Globus pallidus (tissue), 1 donor: ENCODE data around the gene FLNA.
"Not testable (repeated sequence)": the region's sequence is repeated elsewhere in the genome, so short reads cannot be mapped to it uniquely, and the experiment has no call there.

Source experiments
- DNase-seq: peaks from one replicate; pipeline ENCODE4 v3.0.0-alpha.2; 2015; ENCODE audit warnings: low spot score

The FLNA gene

GRCh38 chrX:154360155-154360713, 14.2 kb downstream of the FLNA start:
- DNase-seq = no peak

DNA sequence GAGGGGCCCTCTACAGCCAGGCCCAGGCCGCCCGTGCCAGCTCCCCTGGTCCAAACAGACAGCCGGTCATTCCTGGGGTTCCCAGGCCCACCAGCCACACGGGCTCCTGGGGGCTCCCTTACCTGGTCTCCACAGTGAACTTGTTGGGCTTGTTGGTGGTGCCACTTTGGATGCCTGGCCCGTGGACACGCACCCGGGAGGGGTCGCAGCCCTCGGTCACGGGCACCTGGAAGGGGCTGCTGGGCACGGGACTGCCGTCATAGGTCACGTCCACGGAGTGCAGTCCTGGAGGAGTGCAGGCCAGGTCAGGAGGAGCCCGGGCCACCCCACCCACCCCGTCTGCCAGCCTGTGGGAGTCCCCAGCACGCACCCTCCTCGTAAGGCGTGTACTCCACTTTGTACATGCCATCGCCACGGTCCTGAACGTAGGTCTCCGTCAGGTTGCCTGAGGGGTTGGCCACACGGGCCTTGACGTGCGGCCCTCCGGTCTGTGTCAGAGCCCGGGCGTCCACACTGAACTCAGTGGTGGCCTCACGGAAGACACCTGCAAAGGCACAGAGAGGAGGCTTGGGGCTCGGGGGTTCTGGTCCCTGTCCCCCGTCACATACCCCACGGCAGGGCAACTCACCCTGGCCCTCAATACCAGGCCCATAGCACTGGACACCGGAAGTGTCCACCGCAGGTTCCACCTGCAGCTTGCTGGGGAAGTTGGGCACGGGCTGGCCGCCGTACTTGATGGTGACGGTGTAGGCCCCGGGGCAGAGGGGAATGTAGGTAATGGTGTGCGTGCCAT, 14.9 kb downstream of the FLNA start:
- DNase-seq = no peak

DNA sequence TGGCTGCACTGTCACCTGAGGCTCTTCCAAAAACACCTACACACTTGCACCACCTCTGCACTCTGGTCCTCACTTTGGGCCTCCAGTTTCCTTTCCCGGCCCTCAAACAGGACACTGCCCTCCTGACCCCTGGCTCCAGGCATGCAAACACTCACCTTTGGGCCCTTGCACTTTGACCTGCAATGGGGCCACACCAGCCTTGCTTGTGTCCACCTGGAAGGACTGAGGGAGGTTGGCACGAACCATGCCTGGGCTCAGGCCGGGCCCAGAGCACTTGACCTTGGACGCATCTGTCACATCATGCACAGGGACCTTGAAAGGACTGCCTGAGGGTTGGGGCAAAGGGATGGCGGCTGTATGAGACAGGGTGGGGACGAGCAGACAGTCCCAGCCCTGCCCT, 15.6 kb downstream of the FLNA start:
- no peak for DNase-seq

DNA sequence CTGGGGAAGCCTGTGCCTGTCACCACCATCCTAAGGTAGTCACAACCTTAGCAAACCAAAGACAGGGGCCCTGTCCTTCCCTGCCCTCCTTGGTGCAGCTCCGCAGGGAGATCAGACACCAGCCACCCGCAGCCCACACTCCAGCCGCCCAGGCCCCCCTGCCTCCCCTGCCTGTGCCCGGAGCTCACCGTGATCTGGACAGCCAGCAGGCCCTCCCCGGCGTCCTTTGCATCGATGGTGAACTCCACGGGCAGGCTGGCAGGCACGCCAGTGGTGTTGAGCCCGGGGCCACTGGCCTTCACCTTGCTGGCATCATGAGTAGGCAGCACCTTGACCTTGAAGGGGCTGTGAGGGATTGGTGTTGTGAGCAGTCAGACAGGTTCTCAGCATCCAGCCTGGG, 16.4 kb downstream of the FLNA start:
- no peak for DNase-seq

DNA sequence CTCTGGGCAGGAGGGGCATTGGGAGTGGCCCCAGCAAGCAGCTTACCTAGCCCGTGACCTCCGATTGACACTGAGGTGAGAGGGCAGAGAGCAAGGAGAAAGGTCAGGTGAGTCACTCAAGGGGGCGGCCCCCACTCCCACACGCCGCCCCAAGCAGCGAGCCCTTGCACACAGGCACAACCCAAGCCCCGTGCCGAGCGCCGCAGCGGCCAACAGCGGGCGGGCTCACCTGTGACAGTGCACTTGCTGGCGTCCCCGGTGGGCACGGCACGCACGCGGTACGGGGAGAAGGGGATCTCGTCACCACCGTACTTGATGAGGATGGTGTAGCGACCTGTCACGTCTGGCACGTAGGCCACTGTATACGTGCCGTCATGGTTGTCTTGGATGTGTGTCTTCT, 17.2 kb downstream of the FLNA start:
- no peak for DNase-seq

DNA sequence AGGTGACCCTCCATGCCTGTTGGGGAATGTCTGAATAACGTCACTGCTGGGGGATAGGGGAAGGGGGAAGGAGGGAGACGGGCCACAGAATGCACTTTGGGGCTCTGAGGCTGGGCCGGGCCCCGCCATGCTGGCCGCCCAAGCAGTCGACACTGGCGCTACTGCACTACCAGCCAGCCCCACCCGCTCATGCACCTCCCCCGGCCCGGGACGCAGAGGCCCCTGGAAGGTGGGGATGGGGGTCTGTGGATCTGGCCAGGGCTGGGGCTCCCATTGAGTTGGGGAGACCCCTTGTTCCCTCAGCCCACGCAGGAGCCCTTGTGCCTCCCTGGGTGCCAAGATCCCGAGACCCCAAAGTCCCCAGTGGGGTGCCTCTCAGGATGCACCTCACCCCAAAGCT, 17.8 kb downstream of the FLNA start:
- no peak for DNase-seq

- DNase-seq = no peak
Observed at GRCh38 chrX:154355776-154356140, 18.7 kb downstream of the FLNA start.

GRCh38 chrX:154355094-154355775, 19.2 kb downstream of the FLNA start:
- no peak for DNase-seq

- no peak for DNase-seq
Observed at GRCh38 chrX:154354516-154354915, 19.9 kb downstream of the FLNA start.

DNA sequence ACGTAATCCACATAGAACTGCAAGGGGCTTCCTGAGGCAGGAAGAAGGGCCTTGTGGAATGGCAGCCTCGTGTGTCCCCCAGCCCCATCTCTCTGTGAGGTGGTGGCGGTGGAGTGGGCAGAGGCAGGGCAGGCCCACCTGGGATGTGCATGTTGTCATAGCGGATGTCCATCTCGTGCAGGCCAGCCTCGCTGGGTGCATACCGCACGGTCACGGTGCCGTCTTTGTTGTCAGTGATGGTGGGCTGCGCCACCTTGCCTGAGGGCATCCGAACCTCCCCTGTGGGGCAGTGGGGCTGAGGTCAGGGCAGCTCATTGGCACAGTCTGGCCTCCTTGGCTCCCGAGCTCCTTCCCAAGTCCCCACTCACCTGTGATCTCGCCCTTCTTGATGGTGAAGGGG, 20.4 kb downstream of the FLNA start:
- DNase-seq = no peak

- no peak for DNase-seq
Observed at GRCh38 chrX:154353172-154353843, 21.1 kb downstream of the FLNA start.

DNA sequence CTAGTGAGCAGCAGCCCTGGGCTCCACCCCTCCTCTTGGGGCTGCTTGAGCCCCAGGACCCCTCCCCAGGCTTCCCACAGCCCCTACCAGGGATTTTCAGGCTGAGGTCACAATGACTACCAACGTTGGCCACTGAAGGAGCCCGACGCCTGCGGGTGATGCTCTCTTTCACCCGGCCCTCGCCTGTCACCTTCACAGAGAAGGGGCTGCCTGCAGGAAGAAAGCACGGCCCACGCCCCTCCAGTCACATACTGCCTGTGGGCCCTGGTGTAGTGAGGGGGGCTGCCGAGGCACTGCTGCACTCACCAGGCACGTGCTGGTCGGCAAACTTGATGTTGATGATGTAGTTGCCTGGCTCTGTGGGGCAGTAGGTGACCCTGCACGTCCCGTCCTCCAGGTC, 22.0 kb downstream of the FLNA start:
- DNase-seq = no peak

- DNase-seq = no peak
Observed at GRCh38 chrX:154352012-154352401, 22.4 kb downstream of the FLNA start.

DNA sequence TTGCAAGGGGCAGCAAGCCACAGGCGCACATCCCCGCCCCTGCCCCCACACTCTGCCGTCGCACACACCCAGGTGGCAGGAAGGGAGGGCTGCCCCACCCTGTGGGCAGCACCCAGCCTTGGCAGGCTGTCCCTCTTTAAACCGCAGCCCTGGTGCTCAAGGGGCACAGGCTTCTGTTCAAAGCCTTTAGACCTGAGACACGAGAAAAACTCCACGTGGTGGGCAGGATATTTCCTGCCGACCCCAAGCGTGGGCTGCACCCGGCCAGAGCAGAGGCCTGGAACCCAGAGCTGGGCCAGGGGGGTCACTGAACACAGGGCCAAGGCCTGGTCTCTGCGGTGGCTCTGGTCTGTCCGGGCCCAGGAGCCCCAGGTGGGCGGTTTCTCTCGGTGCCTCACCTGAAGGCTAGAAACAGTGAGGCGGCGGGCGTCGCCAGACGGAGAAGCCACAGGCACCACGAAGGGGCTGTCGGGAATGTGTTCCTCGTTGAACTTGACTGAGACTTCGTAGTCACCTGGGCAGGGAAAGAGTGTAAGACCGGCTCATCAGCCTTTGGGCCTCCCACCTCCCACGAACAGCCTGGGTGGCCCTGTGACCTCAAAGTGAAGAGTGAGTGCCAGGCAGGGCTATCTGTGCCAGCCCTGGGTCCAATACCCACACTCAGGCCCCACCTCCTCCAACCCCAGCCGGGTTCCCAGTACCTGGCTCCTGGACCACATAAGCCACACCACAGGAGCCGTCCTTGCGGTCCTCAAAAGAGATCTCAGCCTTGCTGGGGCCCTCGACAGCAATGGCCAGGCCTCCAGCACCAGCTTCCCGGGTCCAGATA, 23.0 kb downstream of the FLNA start:
- DNase-seq = no peak

- DNase-seq = no peak
Observed at GRCh38 chrX:154350429-154351182, 23.8 kb downstream of the FLNA start.

- DNase-seq = no peak
Observed at GRCh38 chrX:154349979-154350378, 24.5 kb downstream of the FLNA start.

- DNase-seq = no peak
Observed at GRCh38 chrX:154349359-154349935, 25.0 kb downstream of the FLNA start.

DNA sequence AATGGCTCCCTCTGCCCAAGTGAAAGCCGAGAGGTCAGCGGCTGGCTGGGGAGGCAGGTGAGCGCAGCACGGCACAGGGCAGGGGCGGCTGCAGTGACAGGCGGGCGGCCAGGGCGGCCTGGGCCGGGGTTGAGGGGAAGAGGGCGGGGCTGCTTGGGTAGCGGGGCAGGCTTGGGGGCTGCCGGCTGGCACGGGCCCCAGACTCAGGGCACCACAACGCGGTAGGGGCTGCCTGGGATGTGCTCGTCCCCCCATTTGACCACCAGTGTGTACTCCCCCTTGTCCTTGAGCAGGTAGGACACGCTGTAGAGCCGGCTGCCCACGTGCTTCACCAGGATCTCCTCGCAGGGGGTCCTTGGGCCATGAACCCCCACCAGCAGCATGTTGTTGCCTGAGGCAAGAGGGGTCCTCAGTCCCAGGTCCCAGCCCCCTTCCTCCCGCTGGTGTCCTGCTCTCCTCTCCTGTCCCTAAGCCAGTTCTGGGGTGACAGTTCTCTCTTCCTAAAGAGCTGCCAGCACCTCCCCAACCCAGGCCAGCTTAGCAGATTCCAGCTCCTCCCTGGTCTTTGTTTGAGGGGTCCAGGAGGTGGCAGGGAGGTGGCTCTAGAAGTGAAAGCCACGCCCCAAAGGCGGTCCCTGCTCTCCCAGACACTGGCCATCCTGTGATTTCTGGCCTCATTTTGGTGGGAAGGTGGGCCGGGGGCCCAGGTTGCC, 25.6 kb downstream of the FLNA start:
- no peak for DNase-seq

- DNase-seq = no peak
Observed at GRCh38 chrX:154348114-154348531, 26.3 kb downstream of the FLNA start.

DNA sequence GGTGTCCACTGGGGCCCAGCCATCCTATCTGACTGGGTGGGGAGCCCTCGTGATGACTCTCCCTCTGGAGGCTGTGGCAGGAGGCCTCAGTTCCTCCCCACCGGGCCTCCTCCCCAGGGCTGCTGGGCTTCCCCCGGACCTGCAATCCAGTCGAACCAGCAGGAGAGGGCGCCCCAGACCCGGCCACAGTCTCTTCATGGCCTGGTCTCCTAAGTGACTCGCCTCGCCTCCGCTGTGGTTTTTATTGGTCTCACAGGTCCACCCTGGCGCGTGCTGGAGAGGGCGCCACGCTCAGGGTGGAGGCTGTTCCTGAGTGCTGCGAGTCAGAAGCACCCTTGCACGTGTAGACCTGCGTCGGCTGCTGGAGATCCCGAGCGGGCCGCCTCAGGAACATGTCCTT, 30.8 kb downstream of the FLNA start:
- DNase-seq = not testable (repeated sequence)
